ENCODE measurements around the gene UBA5.

Gene UBA5

DNA sequence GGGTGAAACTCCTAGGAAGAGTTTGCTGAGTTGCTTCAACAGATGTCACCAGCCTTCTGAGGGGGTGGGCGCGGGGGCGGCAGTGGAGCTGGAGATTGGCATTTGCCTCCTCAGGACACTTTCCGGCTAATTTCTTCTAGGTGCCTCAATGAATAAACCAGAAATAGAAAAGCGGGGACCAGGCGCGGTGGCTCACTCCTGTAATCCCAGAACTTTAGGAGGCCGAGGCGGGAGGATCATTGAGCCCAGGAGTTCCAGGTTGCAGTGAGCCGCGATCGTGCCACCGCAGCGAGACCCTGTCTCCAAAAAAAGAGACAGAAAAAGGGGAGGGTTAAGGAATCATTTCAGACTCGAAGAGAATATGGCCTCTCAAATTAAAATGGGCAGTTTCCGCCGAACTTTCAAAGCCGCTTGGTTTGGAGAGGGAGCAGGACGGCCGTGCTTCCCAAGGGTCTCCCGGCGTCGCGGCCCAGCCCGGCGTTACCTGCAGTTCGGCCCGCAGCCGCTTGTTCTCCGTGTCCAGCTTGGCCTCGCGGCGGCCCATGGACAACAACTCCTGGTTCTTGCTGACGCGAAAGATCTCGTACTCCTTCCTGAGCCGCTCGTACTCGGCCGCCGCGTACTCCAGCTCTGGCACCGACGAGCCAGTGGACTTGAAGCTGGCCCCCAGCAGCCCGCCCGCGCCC is 61.5 kb downstream of the UBA5 start:
- DNase-seq: no peak

DNA sequence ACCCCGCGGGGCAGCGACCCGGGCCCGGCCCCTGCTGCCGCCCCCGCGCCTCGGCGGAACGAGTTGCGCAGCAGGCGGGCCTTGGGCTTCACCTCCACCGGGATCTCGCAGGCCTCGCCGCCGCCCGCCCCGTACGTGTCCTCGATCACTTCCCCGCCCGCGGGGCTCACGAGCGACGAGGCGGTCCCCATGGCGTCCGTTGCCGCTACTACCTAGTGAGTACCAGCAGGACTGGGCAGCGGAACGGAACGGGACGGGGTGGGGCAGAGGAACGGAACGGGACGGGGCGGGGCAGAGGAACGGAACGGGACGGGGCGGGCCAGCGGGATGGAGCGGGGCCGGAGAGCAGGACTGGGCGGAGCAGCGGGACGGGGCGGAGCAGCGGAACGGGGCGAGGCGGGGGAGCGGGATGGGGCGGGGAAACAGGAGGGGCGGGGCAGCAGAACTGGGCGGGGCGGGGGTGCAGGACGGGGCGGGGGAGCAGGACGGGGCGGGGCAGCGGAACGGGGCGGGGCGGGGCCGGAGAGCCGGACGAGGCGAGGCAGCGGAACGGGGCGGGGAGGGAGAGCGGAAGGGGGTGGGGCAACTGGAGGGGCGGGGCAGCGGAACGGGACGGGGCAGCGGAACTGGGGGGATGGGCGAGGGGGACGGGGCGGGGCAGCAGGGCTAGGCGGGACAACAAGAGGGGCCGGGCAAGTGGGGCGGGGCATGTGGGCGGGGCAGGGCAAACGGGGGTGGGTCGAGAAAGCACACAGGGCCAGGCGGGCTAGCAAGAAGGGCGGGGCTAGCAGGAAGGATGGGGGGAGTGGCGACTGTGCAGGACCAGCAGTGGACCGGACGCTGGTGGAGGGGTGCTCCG is 62.3 kb downstream of the UBA5 start, which contains the start of gene NPHP3:
Gene NPHP3 (minus strand): TSS at position 245 of the 859 bp plus-strand sequence. CDS start 54 bp downstream, at position 191.
- DNase-seq: peak; percentile 96

DNA sequence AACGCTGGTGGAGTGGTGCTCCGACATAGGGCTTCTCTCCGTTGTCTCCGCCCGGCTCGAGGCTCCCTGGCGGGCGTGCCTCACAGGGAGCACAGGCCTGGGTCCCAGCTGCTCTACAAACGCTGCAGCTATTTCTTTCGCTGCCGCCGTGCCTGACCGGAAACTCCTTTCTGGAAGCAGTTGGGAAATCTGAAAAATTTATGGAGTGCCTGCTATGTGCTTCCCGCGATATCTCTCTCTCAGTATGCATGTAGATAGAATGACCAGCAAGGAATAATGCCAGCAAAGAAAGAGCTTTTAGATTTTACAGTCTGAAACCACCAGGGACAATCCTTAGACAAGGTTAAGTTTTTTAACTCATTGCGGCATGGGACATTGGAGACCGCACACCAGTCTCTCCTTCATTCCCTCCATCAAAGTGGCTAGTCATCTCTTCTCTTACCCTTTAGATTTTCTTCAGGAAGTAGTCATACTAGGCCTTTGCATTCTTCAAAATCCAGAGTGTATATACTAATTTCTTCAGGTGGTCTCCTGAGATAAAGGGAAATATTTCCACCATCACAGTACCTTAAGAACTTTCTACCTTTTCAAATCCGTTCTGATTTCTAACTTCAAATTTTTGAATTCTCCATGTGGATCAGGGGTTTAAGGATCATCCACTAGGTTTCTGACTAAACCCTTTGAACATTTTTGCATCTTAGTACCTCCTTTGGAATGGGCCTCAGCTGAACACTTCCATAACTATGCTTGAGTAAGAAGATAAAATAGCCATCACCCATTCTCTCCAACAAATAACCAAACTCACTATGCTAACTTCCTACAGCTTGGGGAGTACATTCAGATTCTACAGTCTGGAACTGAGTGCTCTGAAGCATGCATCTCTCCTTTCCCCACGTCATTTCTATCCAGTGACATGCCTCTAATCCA is 63.2 kb downstream of the UBA5 start:
- no peak for DNase-seq

GRCh38 chr3:132726341-132726823 is 66.3 kb downstream of the UBA5 start:
- DNase-seq: peak; percentile 75
